Measurements from ENCODE around the gene COPG1. TPM values are rescaled to one million over a fixed set of nuclear protein-coding genes. Genes with fewer than 3 reads are reported as not detected.

COPG1 gene
- total RNA-seq, 3 donors from 2014 or later: 82.6 to 121 (median 102) TPM

- intact Hi-C loops (cut with DNase I; ENCODE audit: low total_unique reads): no loop called here
- no peaks in the 10 kb centered on the region for H3K36me3 ChIP-seq
- H3K4me1 ChIP-seq: peaks cover 0 to 7% of the 10 kb centered on the region in 2 donors
Measured at GRCh38 chr3:129320825-129321487, 71.5 kb downstream of the COPG1 start.

GRCh38 chr3:129321887-129322286 is 72.5 kb downstream of the COPG1 start:
- intact Hi-C loops (cut with DNase I; ENCODE audit: low total_unique reads): no loop called here
- no peak for TF ChIP-seq POLR2A (IDR thresholded peaks at IDR 0.05)
- no peak for TF ChIP-seq CTCF (IDR thresholded peaks at IDR 0.05)
- TF ChIP-seq POLR2AphosphoS5 (IDR thresholded peaks at IDR 0.05): no peak
- H3K36me3 ChIP-seq: no peaks in the 10 kb centered on the region
- H3K27me3 ChIP-seq: no peaks in the 10 kb centered on the region
- H3K4me1 ChIP-seq: peaks cover 0 to 4% of the 10 kb centered on the region in 2 donors
- no peak overlapping the region for H3K27ac ChIP-seq
- DNase-seq (ENCODE audit: low spot score in 2 of 2): no peak
- no peak overlapping the region for H3K4me3 ChIP-seq
- H3K9me3 ChIP-seq: no peaks in the 10 kb centered on the region

More at GRCh38 chr3:129320825-129321487, 71.5 kb downstream of the COPG1 start:
- TF ChIP-seq CTCF (IDR thresholded peaks at IDR 0.05): no peak
- TF ChIP-seq POLR2AphosphoS5 (IDR thresholded peaks at IDR 0.05): no peak
- no peak for TF ChIP-seq POLR2A (IDR thresholded peaks at IDR 0.05)
- Histone ChIP-seq H3K9me3 (no peaks in the 10 kb centered on the region), H3K4me3 (no peak overlapping the region), H3K27ac (no peak overlapping the region), H3K27me3 (no peaks in the 10 kb centered on the region)
- DNase-seq (ENCODE audit: low spot score in 2 of 2): no peak

- Histone ChIP-seq H3K4me1 (no peaks in the 10 kb centered on the region), H3K27ac (no peak overlapping the region), H3K36me3 (no peaks in the 10 kb centered on the region), H3K4me3 (no peak overlapping the region), H3K27me3 (no peaks in the 10 kb centered on the region), H3K9me3 (no peaks in the 10 kb centered on the region)
- no peak for TF ChIP-seq POLR2A (IDR thresholded peaks at IDR 0.05)
- TF ChIP-seq POLR2AphosphoS5 (IDR thresholded peaks at IDR 0.05): no peak
- TF ChIP-seq CTCF (IDR thresholded peaks at IDR 0.05): no peak
- no peak for DNase-seq (ENCODE audit: low spot score in 2 of 2)
- intact Hi-C loops (cut with DNase I; ENCODE audit: low total_unique reads): no loop called here
Measured at GRCh38 chr3:129323651-129324294, 74.4 kb downstream of the COPG1 start.

- Histone ChIP-seq H3K9me3 (no peaks in the 10 kb centered on the region), H3K4me1 (no peaks in the 10 kb centered on the region), H3K4me3 (no peak overlapping the region), H3K27ac (no peak overlapping the region), H3K36me3 (no peaks in the 10 kb centered on the region), H3K27me3 (no peaks in the 10 kb centered on the region)
- TF ChIP-seq CTCF (IDR thresholded peaks at IDR 0.05) (no peak), POLR2AphosphoS5 (IDR thresholded peaks at IDR 0.05) (no peak), POLR2A (IDR thresholded peaks at IDR 0.05) (no peak)
- no peak for DNase-seq (ENCODE audit: low spot score in 2 of 2)
- intact Hi-C loops (cut with DNase I; ENCODE audit: low total_unique reads): no loop called here
Measured at GRCh38 chr3:129324855-129325254, 75.4 kb downstream of the COPG1 start.

- intact Hi-C loops (cut with DNase I; ENCODE audit: low total_unique reads): no loop called here
- no peak overlapping the region for H3K27ac ChIP-seq
- no peaks in the 10 kb centered on the region for H3K9me3 ChIP-seq
- TF ChIP-seq POLR2AphosphoS5 (IDR thresholded peaks at IDR 0.05): no peak
- no peak for TF ChIP-seq POLR2A (IDR thresholded peaks at IDR 0.05)
- TF ChIP-seq CTCF (IDR thresholded peaks at IDR 0.05): no peak
- no peaks in the 10 kb centered on the region for H3K4me1 ChIP-seq
- no peaks in the 10 kb centered on the region for H3K36me3 ChIP-seq
- no peaks in the 10 kb centered on the region for H3K27me3 ChIP-seq
- no peak for DNase-seq (ENCODE audit: low spot score in 2 of 2)
- H3K4me3 ChIP-seq: no peak overlapping the region
Measured at GRCh38 chr3:129325383-129325782, 76.0 kb downstream of the COPG1 start.

All from breast epithelium (tissue), 4 donors.